ENCODE measurements around the gene BASP1.

DNA sequence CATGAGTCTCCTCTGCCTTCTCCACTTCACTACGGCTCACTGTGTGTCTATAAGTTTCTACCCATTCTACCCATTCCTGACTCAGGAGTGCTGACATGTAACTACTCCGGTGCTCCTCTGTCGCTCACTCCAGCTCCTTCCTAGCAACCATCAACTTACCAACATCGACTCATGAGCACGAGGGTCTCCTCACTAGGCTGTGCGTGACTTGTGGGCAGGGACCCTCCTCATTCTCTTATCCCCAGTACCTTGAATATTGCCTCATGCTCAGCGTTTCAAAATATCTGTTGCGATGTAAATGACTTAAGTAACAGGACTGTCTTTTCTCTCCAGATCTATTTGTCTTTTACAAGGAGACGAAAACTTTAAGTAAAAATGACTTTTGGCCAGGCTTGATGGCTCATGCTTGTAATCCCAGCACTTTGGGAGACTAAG lies 73.1 kb downstream of the BASP1 start:
- no peak for TF ChIP-seq POLR2AphosphoS5 (IDR thresholded peaks at IDR 0.05; ENCODE audit: low read depth, low read length)
- TF ChIP-seq CTCF (IDR thresholded peaks at IDR 0.05), result no peak
- TF ChIP-seq TEAD4 (IDR thresholded peaks at IDR 0.05; ENCODE audit: borderline replicate concordance, insufficient read depth), result no peak
- no peak for TF ChIP-seq TCF12 (IDR thresholded peaks at IDR 0.05)
- TF ChIP-seq SIN3A (IDR thresholded peaks at IDR 0.05; ENCODE audit: borderline replicate concordance, low read depth, low read length), result no peak
